ENCODE data around the gene ATP6V1C2.
"Not testable (repeated sequence)": the region's sequence is repeated elsewhere in the genome, so short reads cannot be mapped to it uniquely, and the experiment has no call there.

ATP6V1C2 gene

GRCh38 chr2:10777842-10778723 lies 56.7 kb downstream of the ATP6V1C2 start:
- no peak for TF ChIP-seq POLR2A (IDR thresholded peaks at IDR 0.05; ENCODE audit: low read length)
- no peak for TF ChIP-seq GATA1 (IDR thresholded peaks at IDR 0.05; ENCODE audit: low read depth, low read length)
- DNase-seq: no peak

GRCh38 chr2:10778724-10779115 lies 57.3 kb downstream of the ATP6V1C2 start:
- TF ChIP-seq GATA1 (IDR thresholded peaks at IDR 0.05; ENCODE audit: low read depth, low read length): no peak
- no peak for TF ChIP-seq POLR2A (IDR thresholded peaks at IDR 0.05; ENCODE audit: low read length)
- no peak for DNase-seq

DNA sequence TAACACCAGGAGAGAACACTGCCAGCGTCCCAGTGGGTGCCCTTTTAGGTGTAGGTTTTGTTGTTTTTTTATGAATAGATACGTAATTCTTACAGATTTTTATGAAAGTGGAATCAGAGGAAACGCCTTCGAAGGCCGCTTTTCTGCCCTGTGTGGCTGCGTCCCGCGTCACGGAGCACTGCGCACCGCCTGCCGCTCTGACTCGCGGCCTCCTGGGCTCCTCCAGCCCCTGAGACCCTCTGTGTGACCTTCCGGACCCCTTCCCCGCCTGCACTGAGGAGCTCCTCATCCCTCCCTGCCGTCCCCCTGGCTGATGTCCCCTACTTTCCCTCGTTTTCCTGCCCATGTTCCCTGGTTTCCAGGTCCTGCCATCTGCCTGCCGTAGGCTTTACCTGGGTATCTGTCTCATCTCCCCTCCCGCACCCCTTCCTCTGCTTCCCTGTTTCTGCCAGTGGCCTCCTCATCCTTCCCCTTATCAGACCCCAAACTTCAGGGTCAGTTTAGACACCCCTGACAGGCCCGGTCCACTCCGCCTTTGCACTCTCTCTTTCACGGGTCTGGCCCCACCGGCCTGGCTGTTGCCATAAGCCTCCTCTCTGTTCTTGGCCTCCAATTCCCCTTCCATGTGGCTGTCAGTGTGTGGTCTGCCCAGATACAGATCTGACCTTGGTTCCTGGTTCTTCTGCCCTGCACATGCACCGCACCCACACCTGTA lies 58.5 kb downstream of the ATP6V1C2 start:
- no peak for DNase-seq
- TF ChIP-seq POLR2A (IDR thresholded peaks at IDR 0.05; ENCODE audit: low read length) (no peak), GATA1 (IDR thresholded peaks at IDR 0.05; ENCODE audit: low read depth, low read length) (no peak)

DNA sequence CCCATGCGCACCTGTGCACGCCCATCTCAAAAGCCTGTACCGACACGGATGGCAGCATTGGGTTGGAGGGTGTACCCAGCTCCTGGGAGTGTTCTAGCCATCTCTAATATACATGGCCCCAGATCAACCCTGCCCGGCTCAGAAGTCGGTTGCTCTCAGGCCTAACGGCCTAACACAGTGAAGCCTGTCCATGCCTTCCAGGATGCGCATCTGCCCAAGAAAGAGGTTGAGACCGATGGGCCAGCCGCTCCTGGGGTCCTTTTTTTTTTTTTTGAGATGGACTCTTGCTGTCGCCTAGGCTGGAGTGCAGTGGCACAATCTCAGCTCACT lies 59.0 kb downstream of the ATP6V1C2 start:
- TF ChIP-seq GATA1 (IDR thresholded peaks at IDR 0.05; ENCODE audit: low read depth, low read length): no peak
- no peak for TF ChIP-seq POLR2A (IDR thresholded peaks at IDR 0.05; ENCODE audit: low read length)
- DNase-seq: no peak

- not testable (repeated sequence) for DNase-seq
These were observed 59.4 kb downstream of the ATP6V1C2 start for GRCh38 chr2:10780821-10781220.

GRCh38 chr2:10781746-10782145 lies 60.3 kb downstream of the ATP6V1C2 start:
- no peak for DNase-seq
- no peak for TF ChIP-seq POLR2A (IDR thresholded peaks at IDR 0.05; ENCODE audit: low read length)
- no peak for TF ChIP-seq GATA1 (IDR thresholded peaks at IDR 0.05; ENCODE audit: low read depth, low read length)

DNA sequence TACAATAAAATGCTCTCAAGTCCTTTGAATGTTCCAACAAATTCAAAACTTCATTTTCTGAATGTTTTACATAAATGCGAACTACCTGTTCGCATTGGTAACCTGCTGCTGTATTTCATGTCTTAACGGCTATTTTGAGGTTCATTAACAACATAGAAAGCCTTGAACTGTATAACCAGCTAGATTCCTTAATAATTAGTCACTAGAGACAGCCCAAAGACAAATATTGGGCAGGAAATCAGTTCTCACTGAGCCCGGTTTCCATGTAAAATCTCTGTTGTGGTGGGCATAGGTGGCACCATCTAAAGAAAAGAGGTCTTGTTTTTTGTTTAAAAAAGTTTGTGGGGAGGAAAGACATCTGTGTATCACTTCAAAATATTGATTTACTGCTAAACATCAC lies 62.0 kb downstream of the ATP6V1C2 start:
- TF ChIP-seq POLR2A (IDR thresholded peaks at IDR 0.05; ENCODE audit: low read length) (no peak), GATA1 (IDR thresholded peaks at IDR 0.05; ENCODE audit: low read depth, low read length) (no peak)
- DNase-seq: no peak

DNA sequence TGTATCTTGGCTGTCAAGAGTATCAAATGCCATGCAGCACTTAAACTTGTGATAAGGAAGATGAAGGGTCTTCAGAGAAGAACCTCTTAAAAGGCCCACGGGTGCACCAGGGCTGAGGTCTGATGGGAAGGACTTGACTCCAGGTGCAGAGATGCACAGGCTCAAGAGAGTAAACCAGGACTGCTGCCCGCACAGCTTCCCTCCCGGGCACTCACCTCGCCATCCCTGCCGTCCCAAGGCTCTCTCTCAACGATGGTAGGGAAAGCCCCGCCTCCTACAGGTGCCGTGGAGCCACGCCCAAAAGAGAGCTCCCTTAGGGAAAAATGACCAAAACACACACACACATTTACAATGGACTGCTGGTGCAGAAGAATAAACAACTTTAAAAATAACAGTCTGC lies 63.3 kb downstream of the ATP6V1C2 start:
- no peak for TF ChIP-seq GATA1 (IDR thresholded peaks at IDR 0.05; ENCODE audit: low read depth, low read length)
- no peak for TF ChIP-seq POLR2A (IDR thresholded peaks at IDR 0.05; ENCODE audit: low read length)
- no peak for DNase-seq

- no peak for TF ChIP-seq GATA1 (IDR thresholded peaks at IDR 0.05; ENCODE audit: low read depth, low read length)
- no peak for DNase-seq
These were observed 63.8 kb downstream of the ATP6V1C2 start for GRCh38 chr2:10785260-10785659.

GRCh38 chr2:10786240-10786982 lies 65.0 kb downstream of the ATP6V1C2 start:
- TF ChIP-seq POLR2A (IDR thresholded peaks at IDR 0.05; ENCODE audit: low read length) (no peak), GATA1 (IDR thresholded peaks at IDR 0.05; ENCODE audit: low read depth, low read length) (no peak)
- no peak for DNase-seq

- peak; percentile 47 to 65 for DNase-seq
- TF ChIP-seq GATA1 (IDR thresholded peaks at IDR 0.05; ENCODE audit: low read depth, low read length) (no peak), POLR2A (IDR thresholded peaks at IDR 0.05; ENCODE audit: low read length) (no peak)
These were observed 65.9 kb downstream of the ATP6V1C2 start for GRCh38 chr2:10787176-10787968.

DNA sequence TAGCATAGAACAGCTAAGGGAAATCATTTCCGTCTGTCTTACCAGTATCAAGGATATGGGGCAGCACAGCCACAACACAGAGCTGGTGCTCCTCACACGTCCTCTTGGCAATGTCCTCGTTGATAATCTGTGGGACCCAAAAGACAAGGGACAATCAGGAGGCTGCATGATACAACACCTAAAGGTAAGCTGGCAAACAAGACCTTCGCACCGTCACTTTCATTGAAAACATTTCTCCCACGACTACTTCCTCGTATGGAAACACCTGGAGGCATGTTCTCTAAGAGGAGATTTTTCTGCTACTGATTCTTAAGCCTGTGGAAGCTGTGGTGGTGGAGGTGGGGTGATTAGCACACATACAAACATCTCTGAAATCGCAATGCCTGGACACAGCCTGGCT lies 67.4 kb downstream of the ATP6V1C2 start:
- no peak for DNase-seq
- TF ChIP-seq POLR2A (IDR thresholded peaks at IDR 0.05; ENCODE audit: low read length): no peak
- no peak for TF ChIP-seq GATA1 (IDR thresholded peaks at IDR 0.05; ENCODE audit: low read depth, low read length)

GRCh38 chr2:10790228-10790973 lies 69.0 kb downstream of the ATP6V1C2 start:
- no peak for DNase-seq
- TF ChIP-seq POLR2A (IDR thresholded peaks at IDR 0.05; ENCODE audit: low read length) (no peak), GATA1 (IDR thresholded peaks at IDR 0.05; ENCODE audit: low read depth, low read length) (no peak)
